HCT116 (cell line): Measurements from ENCODE around the gene MED10. TPM values are rescaled to one million over a fixed set of nuclear protein-coding genes. Genes with fewer than 3 reads are reported as not detected.

ENCODE experiments used
- ATAC-seq: fragments of 200-7000 bp; cut with Tn5 transposase; 2 replicates; pipeline ENCODE4 v1.9.1; 2020; ENCODE audit warnings: mild to moderate bottlenecking, moderate library complexity
- BruUV-seq: library from RNA; stranded (reverse); fragments of 400-500 nt; replicated peaks from 2 replicates; lab custom pipeline; 2021; lab: Mats Ljungman, UMichigan
- CTCF ChIA-PET: fragments of 300-600 bp; sonication (Branson Sonifier 250); formaldehyde crosslinking; loops from one replicate; lab custom pipeline; 2021; ENCODE audit warnings: antibody characterized with exemption; lab: Charles Lee
- POLR2A ChIA-PET: fragments of 300-600, 350-600 bp; sonication (Branson Sonifier 250); formaldehyde crosslinking; loops from one replicate; lab custom pipeline; 2021; ENCODE audit warnings: antibody characterized with exemption; lab: Charles Lee
- RAD21 ChIA-PET, 2 experiments: fragments of 300-600 bp; sonication (Branson Sonifier 250); formaldehyde crosslinking; loops; one replicate each; lab custom pipeline; 2023; ENCODE audit warnings: low total read pairs in 2 of 2; ENCODE audit not compliant: uncharacterized antibody in 2 of 2, unreplicated experiment in 2 of 2, low non-redundant PET in 1 of 2; lab: Charles Lee
- DNase-seq: peaks from one replicate; pipeline ENCODE4 v3.0.0-alpha.2; 2010; ENCODE audit warnings: low read depth, low spot score
- H2AFZ ChIP-seq: fragments of 200-600 bp; shearing (Covaris generic), sonication (generic); 2 replicates; pipeline ENCODE4 v1.6.1; 2017; ENCODE audit warnings: low read depth, mixed run types, mixed read lengths, antibody characterized with exemption, low read length; ENCODE audit not compliant: poor library complexity, severe bottlenecking
- H3K27ac ChIP-seq: 2 replicates; pipeline ENCODE4 v1.5.1; 2012; ENCODE audit warnings: low read depth, low read length
- H3K27me3 ChIP-seq: fragments of 200-600 bp; sonication (generic); 2 replicates; pipeline ENCODE4 v1.6.1; 2016; ENCODE audit warnings: mixed run types, low read length, mixed read lengths; ENCODE audit not compliant: insufficient read depth
- H3K36me3 ChIP-seq, 2 experiments: fragments of 200-500 bp in 1 of 2; fragments of 200-600 bp in 1 of 2; sonication (Bioruptor generic) in 1 of 2; sonication (generic) in 1 of 2; 2 replicates each; pipeline versions ENCODE4 v1.5.1 to v1.6.1; 2014 to 2016; ENCODE audit warnings: low read length in 2 of 2, inconsistent platforms in 1 of 2, mixed read lengths in 1 of 2, mixed run types in 1 of 2; ENCODE audit not compliant: insufficient read depth in 2 of 2, control insufficient read depth in 1 of 2
- H3K4me1 ChIP-seq, 2 experiments: fragments of 200-600 bp in 1 of 2; sonication (generic) in 1 of 2; 2 replicates each; pipeline versions ENCODE4 v1.5.1 to v1.6.1; 2012 to 2017; ENCODE audit warnings: low read length in 2 of 2, inconsistent platforms in 1 of 2, mild to moderate bottlenecking in 1 of 2, mixed read lengths in 1 of 2, mixed run types in 1 of 2, moderate library complexity in 1 of 2; ENCODE audit not compliant: insufficient read depth in 2 of 2, control insufficient read depth in 1 of 2
- H3K4me2 ChIP-seq: fragments of 200-600 bp; sonication (generic); 2 replicates; pipeline ENCODE4 v1.6.1; 2017; ENCODE audit warnings: mixed run types, low read length, mixed read lengths
- H3K4me3 ChIP-seq, 2 experiments: fragments of 200-600 bp in 1 of 2; sonication (generic) in 1 of 2; replicated peaks in 1 of 2; 2 replicates each; pipeline ENCODE4 v1.5.1; 2011 to 2016; ENCODE audit warnings: low read length in 2 of 2, control low read depth in 1 of 2, low read depth in 1 of 2, mild to moderate bottlenecking in 1 of 2, mixed read lengths in 1 of 2, mixed run types in 1 of 2
- H3K79me2 ChIP-seq: fragments of 200-600 bp; sonication (generic); 2 replicates; pipeline ENCODE4 v1.6.1; 2017; ENCODE audit warnings: mild to moderate bottlenecking, mixed run types, low read length, moderate library complexity, mixed read lengths; ENCODE audit not compliant: insufficient read depth
- H3K9ac ChIP-seq: fragments of 200-600 bp; sonication (generic); 2 replicates; pipeline ENCODE4 v1.6.1; 2016; ENCODE audit warnings: low read length, mixed read lengths
- H3K9me2 ChIP-seq: fragments of 200-600 bp; sonication (generic), shearing (Covaris generic); 2 replicates; pipeline ENCODE4 v1.6.1; 2017; ENCODE audit warnings: mixed run types, mild to moderate bottlenecking, moderate library complexity; ENCODE audit not compliant: insufficient read depth
- H3K9me3 ChIP-seq, 2 experiments: fragments of 200-500 bp in 1 of 2; fragments of 200-600 bp in 1 of 2; sonication (Bioruptor generic) in 1 of 2; sonication (generic) in 1 of 2; 2 replicates each; pipeline ENCODE4 v1.6.1; 2014 to 2017; ENCODE audit warnings: low read length in 2 of 2, mixed read lengths in 2 of 2, inconsistent platforms in 1 of 2, low read depth in 1 of 2, mild to moderate bottlenecking in 1 of 2, mixed run types in 1 of 2, moderate library complexity in 1 of 2; ENCODE audit not compliant: control insufficient read depth in 1 of 2, insufficient read depth in 1 of 2
- H4K20me1 ChIP-seq: fragments of 200-600 bp; sonication (generic), shearing (Covaris generic); 2 replicates; pipeline ENCODE4 v1.6.1; 2017; ENCODE audit warnings: mixed run types, mild to moderate bottlenecking, moderate library complexity; ENCODE audit not compliant: insufficient read depth
- CBX3 ChIP-seq: IDR thresholded peaks from 2 replicates; pipeline ENCODE4 v1.6.1; 2012; ENCODE audit warnings: low read depth
- CEBPB ChIP-seq: IDR thresholded peaks from 2 replicates; pipeline ENCODE4 v1.6.1; 2012; ENCODE audit warnings: low read depth
- EGR1 ChIP-seq: IDR thresholded peaks from 2 replicates; pipeline ENCODE4 v1.6.1; 2012; ENCODE audit warnings: low read depth
- ELF1 ChIP-seq: IDR thresholded peaks from 2 replicates; pipeline ENCODE4 v1.6.1; 2012; ENCODE audit warnings: low read depth, borderline replicate concordance
- FOSL1 ChIP-seq: IDR thresholded peaks from 2 replicates; pipeline ENCODE4 v1.6.1; 2012; ENCODE audit warnings: low read depth
- POLR2A ChIP-seq: IDR thresholded peaks from 2 replicates; pipeline ENCODE4 v1.7.0; 2011; ENCODE audit warnings: borderline replicate concordance; ENCODE audit not compliant: insufficient read depth, insufficient read length; ENCODE audit errors: extremely low read depth
- POLR2AphosphoS5 ChIP-seq: IDR thresholded peaks from 2 replicates; pipeline ENCODE4 v1.6.1; 2011; ENCODE audit warnings: mild to moderate bottlenecking, low read depth, low read length, moderate library complexity
- SP1 ChIP-seq: IDR thresholded peaks from 2 replicates; pipeline ENCODE4 v1.6.1; 2012; ENCODE audit warnings: low read depth
- SRF ChIP-seq: IDR thresholded peaks from 2 replicates; pipeline ENCODE4 v1.6.1; 2012; ENCODE audit warnings: low read depth
- TCF7L2 ChIP-seq: IDR thresholded peaks from 2 replicates; pipeline ENCODE4 v1.7.0; 2011; ENCODE audit warnings: borderline replicate concordance, inconsistent platforms; ENCODE audit not compliant: insufficient read depth, insufficient read length; ENCODE audit errors: extremely low read depth
- intact Hi-C: fragments of 100-400 bp; cut with micrococcal nuclease; formaldehyde crosslinking; loops from 2 replicates; pipeline ENCODE4 v1.10.0; 2022
- total RNA-seq: library from RNA; stranded (reverse); gene quantifications from one replicate; pipeline ENCODE4 v1.2.1, GENCODE V29; 2021; ENCODE audit not compliant: unreplicated experiment
- TF ChIP-seq, protein P1 (sequence below): IDR thresholded peaks from 2 replicates; pipeline ENCODE4 v1.6.1; 2012
- TF ChIP-seq, protein P2 (sequence below), 3 experiments: fragments of 200-600 bp in 1 of 3; sonication (generic) in 1 of 3; IDR thresholded peaks in 2 of 3; conservative IDR thresholded peaks in 1 of 3; 2 replicates each; pipeline ENCODE4 v1.5.1; 2012 to 2017; ENCODE audit warnings: low read depth in 2 of 3, low read length in 2 of 3, antibody characterized with exemption in 1 of 3, borderline replicate concordance in 1 of 3, control low read depth in 1 of 3, mild to moderate bottlenecking in 1 of 3, mixed read lengths in 1 of 3, mixed run types in 1 of 3, moderate library complexity in 1 of 3; ENCODE audit not compliant: insufficient read depth in 1 of 3
- TF ChIP-seq, protein P3 (sequence below): IDR thresholded peaks from 2 replicates; pipeline ENCODE4 v1.6.1; 2011; ENCODE audit warnings: mild to moderate bottlenecking, low read length, moderate library complexity; ENCODE audit not compliant: insufficient replicate concordance; ENCODE audit errors: extremely low read depth
- TF ChIP-seq, protein P4 (sequence below): IDR thresholded peaks from 2 replicates; pipeline ENCODE4 v1.6.1; 2012

The MED10 gene
- total RNA-seq, 1 experiment from 2014 or later = 35.0 TPM

DNA sequence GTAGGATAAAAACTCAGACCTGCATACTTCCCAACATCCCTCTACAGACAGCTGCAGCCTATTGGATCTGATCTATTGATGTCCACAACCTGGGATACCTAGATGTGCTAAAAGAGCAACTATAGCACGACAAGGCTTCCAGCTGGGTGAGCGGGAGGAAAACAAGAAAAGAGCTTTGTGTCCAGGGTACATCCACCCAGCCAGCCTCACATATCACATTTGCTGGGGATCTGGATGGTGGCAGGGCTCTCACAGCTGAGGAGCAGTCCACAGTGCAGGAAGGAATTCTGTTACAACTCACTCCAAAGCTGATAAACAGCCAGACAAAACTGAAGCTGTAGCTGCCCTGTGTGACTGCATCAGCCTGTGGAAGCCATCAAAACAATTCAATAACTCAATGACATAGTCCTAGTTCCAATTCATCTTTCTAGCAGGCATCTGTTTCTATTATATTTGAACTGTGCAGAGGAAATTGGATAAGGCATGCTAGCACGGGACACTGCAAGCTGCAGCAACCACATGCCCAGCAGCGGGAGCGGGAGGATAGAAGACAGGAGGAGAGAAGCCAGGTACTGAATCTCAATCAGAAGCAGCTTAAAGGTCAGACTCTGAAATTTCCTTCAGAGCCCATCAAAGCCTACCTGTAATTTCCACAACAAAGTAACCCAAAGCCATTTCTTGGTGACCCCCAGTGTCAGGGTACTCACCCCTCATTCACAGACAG is 45.0 kb downstream of the MED10 start:
- H3K27ac ChIP-seq = no peak overlapping the region
- no peaks in the 10 kb centered on the region for H4K20me1 ChIP-seq
- no peak overlapping the region for H3K4me2 ChIP-seq
- no peak for TF ChIP-seq SP1
- TF ChIP-seq, protein P1, sequence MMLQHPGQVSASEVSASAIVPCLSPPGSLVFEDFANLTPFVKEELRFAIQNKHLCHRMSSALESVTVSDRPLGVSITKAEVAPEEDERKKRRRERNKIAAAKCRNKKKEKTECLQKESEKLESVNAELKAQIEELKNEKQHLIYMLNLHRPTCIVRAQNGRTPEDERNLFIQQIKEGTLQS = no peak
- no peak for TF ChIP-seq SRF
- TF ChIP-seq, protein P2, sequence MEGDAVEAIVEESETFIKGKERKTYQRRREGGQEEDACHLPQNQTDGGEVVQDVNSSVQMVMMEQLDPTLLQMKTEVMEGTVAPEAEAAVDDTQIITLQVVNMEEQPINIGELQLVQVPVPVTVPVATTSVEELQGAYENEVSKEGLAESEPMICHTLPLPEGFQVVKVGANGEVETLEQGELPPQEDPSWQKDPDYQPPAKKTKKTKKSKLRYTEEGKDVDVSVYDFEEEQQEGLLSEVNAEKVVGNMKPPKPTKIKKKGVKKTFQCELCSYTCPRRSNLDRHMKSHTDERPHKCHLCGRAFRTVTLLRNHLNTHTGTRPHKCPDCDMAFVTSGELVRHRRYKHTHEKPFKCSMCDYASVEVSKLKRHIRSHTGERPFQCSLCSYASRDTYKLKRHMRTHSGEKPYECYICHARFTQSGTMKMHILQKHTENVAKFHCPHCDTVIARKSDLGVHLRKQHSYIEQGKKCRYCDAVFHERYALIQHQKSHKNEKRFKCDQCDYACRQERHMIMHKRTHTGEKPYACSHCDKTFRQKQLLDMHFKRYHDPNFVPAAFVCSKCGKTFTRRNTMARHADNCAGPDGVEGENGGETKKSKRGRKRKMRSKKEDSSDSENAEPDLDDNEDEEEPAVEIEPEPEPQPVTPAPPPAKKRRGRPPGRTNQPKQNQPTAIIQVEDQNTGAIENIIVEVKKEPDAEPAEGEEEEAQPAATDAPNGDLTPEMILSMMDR (IDR thresholded peaks at IDR 0.05 in 2 of 3, conservative IDR thresholded peaks at IDR 0.05 in 1 of 3; ENCODE audit: borderline replicate concordance in 1 of 3, insufficient read depth in 1 of 3, low read depth in 2 of 3, low read length in 2 of 3) = no peak
- TF ChIP-seq CEBPB = no peak
- TF ChIP-seq CBX3 = no peak
- no peak for TF ChIP-seq POLR2AphosphoS5
- no peak for TF ChIP-seq TCF7L2
- TF ChIP-seq FOSL1 = no peak
- TF ChIP-seq, protein P3, sequence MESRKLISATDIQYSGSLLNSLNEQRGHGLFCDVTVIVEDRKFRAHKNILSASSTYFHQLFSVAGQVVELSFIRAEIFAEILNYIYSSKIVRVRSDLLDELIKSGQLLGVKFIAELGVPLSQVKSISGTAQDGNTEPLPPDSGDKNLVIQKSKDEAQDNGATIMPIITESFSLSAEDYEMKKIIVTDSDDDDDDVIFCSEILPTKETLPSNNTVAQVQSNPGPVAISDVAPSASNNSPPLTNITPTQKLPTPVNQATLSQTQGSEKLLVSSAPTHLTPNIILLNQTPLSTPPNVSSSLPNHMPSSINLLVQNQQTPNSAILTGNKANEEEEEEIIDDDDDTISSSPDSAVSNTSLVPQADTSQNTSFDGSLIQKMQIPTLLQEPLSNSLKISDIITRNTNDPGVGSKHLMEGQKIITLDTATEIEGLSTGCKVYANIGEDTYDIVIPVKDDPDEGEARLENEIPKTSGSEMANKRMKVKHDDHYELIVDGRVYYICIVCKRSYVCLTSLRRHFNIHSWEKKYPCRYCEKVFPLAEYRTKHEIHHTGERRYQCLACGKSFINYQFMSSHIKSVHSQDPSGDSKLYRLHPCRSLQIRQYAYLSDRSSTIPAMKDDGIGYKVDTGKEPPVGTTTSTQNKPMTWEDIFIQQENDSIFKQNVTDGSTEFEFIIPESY = no peak
- TF ChIP-seq, protein P4, sequence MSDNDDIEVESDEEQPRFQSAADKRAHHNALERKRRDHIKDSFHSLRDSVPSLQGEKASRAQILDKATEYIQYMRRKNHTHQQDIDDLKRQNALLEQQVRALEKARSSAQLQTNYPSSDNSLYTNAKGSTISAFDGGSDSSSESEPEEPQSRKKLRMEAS = no peak
- TF ChIP-seq POLR2A = no peak
- no peak for TF ChIP-seq EGR1
- no peak for TF ChIP-seq ELF1
- no peaks in the 10 kb centered on the region for H3K9me2 ChIP-seq
- no peaks in the 10 kb centered on the region for H3K9me3 ChIP-seq
- intact Hi-C loops = no loop called here
- DNase-seq = no peak
- no peak overlapping the region for H3K9ac ChIP-seq
- ChIA-PET POLR2A (no interaction called here), RAD21 (no interaction called here), CTCF (no interaction called here)
- H3K27me3 ChIP-seq = peaks cover 5% of the 10 kb centered on the region; the same call in 1 of the 2 replicates
- H3K4me3 ChIP-seq = no peak overlapping the region
- no peak overlapping the region for H2AFZ ChIP-seq
- H3K4me1 ChIP-seq = no peaks in the 10 kb centered on the region
- no peaks in the 10 kb centered on the region for H3K79me2 ChIP-seq
- no peak for ATAC-seq
- H3K36me3 ChIP-seq = no peaks in the 10 kb centered on the region
- no TSS peak for BruUV-seq
